GM10248 (cell line): ENCODE data around the gene CD6.

Experiments used
- CTCF ChIA-PET: fragments of 300-600 bp; sonication (Branson Sonifier 250); formaldehyde crosslinking; extraction: SDS; loops from one replicate; lab custom pipeline; 2021; ENCODE audit warnings: antibody characterized with exemption; lab: Yijun Ruan, JAX
- POLR2A ChIA-PET: fragments of 350-650 bp; sonication (Branson Sonifier 250); formaldehyde crosslinking; extraction: SDS; loops from one replicate; lab custom pipeline; 2020; ENCODE audit warnings: antibody characterized with exemption; lab: Yijun Ruan, JAX
- DNase-seq: peaks from one replicate; pipeline ENCODE4 v3.0.0; 2012; ENCODE audit errors: extremely low spot score
- TF ChIP-seq, protein P1 (sequence below): IDR thresholded peaks from 2 replicates; pipeline ENCODE4 v1.5.1; 2012; ENCODE audit warnings: mild to moderate bottlenecking, low read depth; ENCODE audit errors: extremely low read depth, missing control alignments, control extremely low read depth

Gene CD6

DNA sequence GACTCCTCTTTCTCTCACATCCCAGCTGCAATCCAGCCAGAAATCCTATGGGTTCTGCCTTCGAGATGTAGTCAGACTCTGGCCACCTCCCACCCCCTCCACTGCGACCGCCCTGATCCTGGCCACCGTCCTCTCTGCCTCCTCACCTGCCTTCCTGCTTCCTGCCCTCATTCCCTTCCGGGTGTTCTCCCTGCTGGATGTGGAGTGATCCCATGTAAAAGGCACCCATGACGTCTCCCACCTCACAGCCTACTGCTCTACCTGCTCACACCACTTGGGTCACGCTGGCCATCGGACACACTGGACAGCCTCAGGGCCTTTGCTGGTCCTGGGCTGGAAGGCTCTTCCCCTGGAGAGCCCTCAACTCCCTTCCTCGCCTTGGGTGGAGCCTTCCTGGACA lies 97.1 kb downstream of the CD6 start:
- CTCF ChIA-PET = no interaction called here
- POLR2A ChIA-PET = no interaction called here

DNA sequence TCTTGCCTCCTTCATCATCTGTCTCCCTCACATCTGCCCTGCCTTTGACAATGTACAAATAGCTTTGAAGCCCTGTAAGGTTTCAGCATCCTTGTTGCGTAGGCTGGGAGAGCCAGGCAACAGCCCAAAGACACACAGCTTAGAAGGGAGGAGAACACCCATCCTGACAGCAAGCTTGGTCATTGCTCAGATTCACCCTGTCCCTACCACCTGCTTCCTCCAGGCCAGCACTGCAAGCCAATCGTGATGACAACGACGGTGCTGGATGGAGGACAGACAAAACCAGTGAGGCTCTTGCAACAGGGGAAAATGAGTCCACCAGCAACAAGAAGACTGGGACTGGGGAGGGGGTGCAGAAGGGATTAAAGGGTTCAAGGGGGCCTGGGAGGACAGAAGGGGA lies 97.9 kb downstream of the CD6 start:
- ChIA-PET POLR2A (no interaction called here), CTCF (interaction anchor here (1.3 kb wide), 1 partner anchor 52 kb away, joined by 3 read pairs; no protein-coding TSS in a partner anchor)
- TF ChIP-seq, protein P1, sequence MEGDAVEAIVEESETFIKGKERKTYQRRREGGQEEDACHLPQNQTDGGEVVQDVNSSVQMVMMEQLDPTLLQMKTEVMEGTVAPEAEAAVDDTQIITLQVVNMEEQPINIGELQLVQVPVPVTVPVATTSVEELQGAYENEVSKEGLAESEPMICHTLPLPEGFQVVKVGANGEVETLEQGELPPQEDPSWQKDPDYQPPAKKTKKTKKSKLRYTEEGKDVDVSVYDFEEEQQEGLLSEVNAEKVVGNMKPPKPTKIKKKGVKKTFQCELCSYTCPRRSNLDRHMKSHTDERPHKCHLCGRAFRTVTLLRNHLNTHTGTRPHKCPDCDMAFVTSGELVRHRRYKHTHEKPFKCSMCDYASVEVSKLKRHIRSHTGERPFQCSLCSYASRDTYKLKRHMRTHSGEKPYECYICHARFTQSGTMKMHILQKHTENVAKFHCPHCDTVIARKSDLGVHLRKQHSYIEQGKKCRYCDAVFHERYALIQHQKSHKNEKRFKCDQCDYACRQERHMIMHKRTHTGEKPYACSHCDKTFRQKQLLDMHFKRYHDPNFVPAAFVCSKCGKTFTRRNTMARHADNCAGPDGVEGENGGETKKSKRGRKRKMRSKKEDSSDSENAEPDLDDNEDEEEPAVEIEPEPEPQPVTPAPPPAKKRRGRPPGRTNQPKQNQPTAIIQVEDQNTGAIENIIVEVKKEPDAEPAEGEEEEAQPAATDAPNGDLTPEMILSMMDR = no peak
- DNase-seq = no peak

More for the DNA sequence above, 97.1 kb downstream of the CD6 start:
- TF ChIP-seq, protein P1 = no peak
- DNase-seq = no peak
